HCT116 (cell line): Measurements from ENCODE around the gene TPRG1. TPM values are rescaled to one million over a fixed set of nuclear protein-coding genes. Genes with fewer than 3 reads are reported as not detected.

ENCODE experiments used
- ATAC-seq: fragments of 200-7000 bp; cut with Tn5 transposase; 2 replicates; pipeline ENCODE4 v1.9.1; 2020; ENCODE audit warnings: mild to moderate bottlenecking, moderate library complexity
- BruUV-seq: library from RNA; stranded (reverse); fragments of 400-500 nt; replicated peaks from 2 replicates; lab custom pipeline; 2021; lab: Mats Ljungman, UMichigan
- CTCF ChIA-PET: fragments of 300-600 bp; sonication (Branson Sonifier 250); formaldehyde crosslinking; loops from one replicate; lab custom pipeline; 2021; ENCODE audit warnings: antibody characterized with exemption; lab: Charles Lee
- POLR2A ChIA-PET: fragments of 300-600, 350-600 bp; sonication (Branson Sonifier 250); formaldehyde crosslinking; loops from one replicate; lab custom pipeline; 2021; ENCODE audit warnings: antibody characterized with exemption; lab: Charles Lee
- RAD21 ChIA-PET, 2 experiments: fragments of 300-600 bp; sonication (Branson Sonifier 250); formaldehyde crosslinking; loops; one replicate each; lab custom pipeline; 2023; ENCODE audit warnings: low total read pairs in 2 of 2; ENCODE audit not compliant: uncharacterized antibody in 2 of 2, unreplicated experiment in 2 of 2, low non-redundant PET in 1 of 2; lab: Charles Lee
- DNase-seq: peaks from one replicate; pipeline ENCODE4 v3.0.0-alpha.2; 2010; ENCODE audit warnings: low read depth, low spot score
- H2AFZ ChIP-seq: fragments of 200-600 bp; shearing (Covaris generic), sonication (generic); 2 replicates; pipeline ENCODE4 v1.6.1; 2017; ENCODE audit warnings: low read depth, mixed run types, mixed read lengths, antibody characterized with exemption, low read length; ENCODE audit not compliant: poor library complexity, severe bottlenecking
- H3K27ac ChIP-seq: 2 replicates; pipeline ENCODE4 v1.5.1; 2012; ENCODE audit warnings: low read depth, low read length
- H3K27me3 ChIP-seq: fragments of 200-600 bp; sonication (generic); 2 replicates; pipeline ENCODE4 v1.6.1; 2016; ENCODE audit warnings: mixed run types, low read length, mixed read lengths; ENCODE audit not compliant: insufficient read depth
- H3K36me3 ChIP-seq, 2 experiments: fragments of 200-500 bp in 1 of 2; fragments of 200-600 bp in 1 of 2; sonication (Bioruptor generic) in 1 of 2; sonication (generic) in 1 of 2; 2 replicates each; pipeline versions ENCODE4 v1.5.1 to v1.6.1; 2014 to 2016; ENCODE audit warnings: low read length in 2 of 2, inconsistent platforms in 1 of 2, mixed read lengths in 1 of 2, mixed run types in 1 of 2; ENCODE audit not compliant: insufficient read depth in 2 of 2, control insufficient read depth in 1 of 2
- H3K4me1 ChIP-seq, 2 experiments: fragments of 200-600 bp in 1 of 2; sonication (generic) in 1 of 2; 2 replicates each; pipeline versions ENCODE4 v1.5.1 to v1.6.1; 2012 to 2017; ENCODE audit warnings: low read length in 2 of 2, inconsistent platforms in 1 of 2, mild to moderate bottlenecking in 1 of 2, mixed read lengths in 1 of 2, mixed run types in 1 of 2, moderate library complexity in 1 of 2; ENCODE audit not compliant: insufficient read depth in 2 of 2, control insufficient read depth in 1 of 2
- H3K4me2 ChIP-seq: fragments of 200-600 bp; sonication (generic); 2 replicates; pipeline ENCODE4 v1.6.1; 2017; ENCODE audit warnings: mixed run types, low read length, mixed read lengths
- H3K4me3 ChIP-seq, 2 experiments: fragments of 200-600 bp in 1 of 2; sonication (generic) in 1 of 2; replicated peaks in 1 of 2; 2 replicates each; pipeline ENCODE4 v1.5.1; 2011 to 2016; ENCODE audit warnings: low read length in 2 of 2, control low read depth in 1 of 2, low read depth in 1 of 2, mild to moderate bottlenecking in 1 of 2, mixed read lengths in 1 of 2, mixed run types in 1 of 2
- H3K79me2 ChIP-seq: fragments of 200-600 bp; sonication (generic); 2 replicates; pipeline ENCODE4 v1.6.1; 2017; ENCODE audit warnings: mild to moderate bottlenecking, mixed run types, low read length, moderate library complexity, mixed read lengths; ENCODE audit not compliant: insufficient read depth
- H3K9ac ChIP-seq: fragments of 200-600 bp; sonication (generic); 2 replicates; pipeline ENCODE4 v1.6.1; 2016; ENCODE audit warnings: low read length, mixed read lengths
- H3K9me2 ChIP-seq: fragments of 200-600 bp; sonication (generic), shearing (Covaris generic); 2 replicates; pipeline ENCODE4 v1.6.1; 2017; ENCODE audit warnings: mixed run types, mild to moderate bottlenecking, moderate library complexity; ENCODE audit not compliant: insufficient read depth
- H3K9me3 ChIP-seq, 2 experiments: fragments of 200-500 bp in 1 of 2; fragments of 200-600 bp in 1 of 2; sonication (Bioruptor generic) in 1 of 2; sonication (generic) in 1 of 2; 2 replicates each; pipeline ENCODE4 v1.6.1; 2014 to 2017; ENCODE audit warnings: low read length in 2 of 2, mixed read lengths in 2 of 2, inconsistent platforms in 1 of 2, low read depth in 1 of 2, mild to moderate bottlenecking in 1 of 2, mixed run types in 1 of 2, moderate library complexity in 1 of 2; ENCODE audit not compliant: control insufficient read depth in 1 of 2, insufficient read depth in 1 of 2
- H4K20me1 ChIP-seq: fragments of 200-600 bp; sonication (generic), shearing (Covaris generic); 2 replicates; pipeline ENCODE4 v1.6.1; 2017; ENCODE audit warnings: mixed run types, mild to moderate bottlenecking, moderate library complexity; ENCODE audit not compliant: insufficient read depth
- CEBPB ChIP-seq: IDR thresholded peaks from 2 replicates; pipeline ENCODE4 v1.6.1; 2012; ENCODE audit warnings: low read depth
- CTCF ChIP-seq, 3 experiments: fragments of 200-600 bp in 1 of 3; sonication (generic) in 1 of 3; IDR thresholded peaks in 2 of 3; conservative IDR thresholded peaks in 1 of 3; 2 replicates each; pipeline ENCODE4 v1.5.1; 2012 to 2017; ENCODE audit warnings: low read depth in 2 of 3, low read length in 2 of 3, antibody characterized with exemption in 1 of 3, borderline replicate concordance in 1 of 3, control low read depth in 1 of 3, mild to moderate bottlenecking in 1 of 3, mixed read lengths in 1 of 3, mixed run types in 1 of 3, moderate library complexity in 1 of 3; ENCODE audit not compliant: insufficient read depth in 1 of 3
- ELF1 ChIP-seq: IDR thresholded peaks from 2 replicates; pipeline ENCODE4 v1.6.1; 2012; ENCODE audit warnings: low read depth, borderline replicate concordance
- EZH2 ChIP-seq: fragments of 200-600 bp; sonication (generic); IDR thresholded peaks from 2 replicates; pipeline ENCODE4 v1.6.1; 2017; ENCODE audit warnings: antibody characterized with exemption, mixed run types
- JUND ChIP-seq: IDR thresholded peaks from 2 replicates; pipeline ENCODE4 v1.6.1; 2012
- POLR2A ChIP-seq: IDR thresholded peaks from 2 replicates; pipeline ENCODE4 v1.7.0; 2011; ENCODE audit warnings: borderline replicate concordance; ENCODE audit not compliant: insufficient read depth, insufficient read length; ENCODE audit errors: extremely low read depth
- POLR2AphosphoS5 ChIP-seq: IDR thresholded peaks from 2 replicates; pipeline ENCODE4 v1.6.1; 2011; ENCODE audit warnings: mild to moderate bottlenecking, low read depth, low read length, moderate library complexity
- SIN3A ChIP-seq: IDR thresholded peaks from 2 replicates; pipeline ENCODE4 v1.6.1; 2012; ENCODE audit warnings: low read depth
- SRF ChIP-seq: IDR thresholded peaks from 2 replicates; pipeline ENCODE4 v1.6.1; 2012; ENCODE audit warnings: low read depth
- TCF7L2 ChIP-seq: IDR thresholded peaks from 2 replicates; pipeline ENCODE4 v1.7.0; 2011; ENCODE audit warnings: borderline replicate concordance, inconsistent platforms; ENCODE audit not compliant: insufficient read depth, insufficient read length; ENCODE audit errors: extremely low read depth
- YY1 ChIP-seq: IDR thresholded peaks from 2 replicates; pipeline ENCODE4 v1.6.1; 2011; ENCODE audit warnings: low read length, low read depth, moderate library complexity, mild to moderate bottlenecking; ENCODE audit not compliant: insufficient replicate concordance; ENCODE audit errors: extremely low read depth
- ZFX ChIP-seq: fragments of 450-650 bp; IDR thresholded peaks from 2 replicates; pipeline ENCODE4 v1.6.1; 2017
- intact Hi-C: fragments of 100-400 bp; cut with micrococcal nuclease; formaldehyde crosslinking; loops from 2 replicates; pipeline ENCODE4 v1.10.0; 2022
- total RNA-seq: library from RNA; stranded (reverse); gene quantifications from one replicate; pipeline ENCODE4 v1.2.1, GENCODE V29; 2021; ENCODE audit not compliant: unreplicated experiment
- TF ChIP-seq, protein P1 (sequence below): IDR thresholded peaks from 2 replicates; pipeline ENCODE4 v1.6.1; 2011; ENCODE audit warnings: mild to moderate bottlenecking, low read length, moderate library complexity; ENCODE audit not compliant: insufficient replicate concordance; ENCODE audit errors: extremely low read depth
- TF ChIP-seq, protein P2 (sequence below): IDR thresholded peaks from 2 replicates; pipeline ENCODE4 v1.6.1; 2012

The TPRG1 gene
- total RNA-seq, 1 experiment from 2014 or later = 2.8 TPM

GRCh38 chr3:189172668-189173419, 1.1 kb downstream of the TPRG1 start:
- no peak overlapping the region for H3K9ac ChIP-seq
- H3K79me2 ChIP-seq = no peaks in the 10 kb centered on the region
- H3K4me1 ChIP-seq = no peaks in the 10 kb centered on the region
- ATAC-seq (no peak), DNase-seq (no peak)
- TF ChIP-seq SIN3A = no peak
- TF ChIP-seq, protein P1, sequence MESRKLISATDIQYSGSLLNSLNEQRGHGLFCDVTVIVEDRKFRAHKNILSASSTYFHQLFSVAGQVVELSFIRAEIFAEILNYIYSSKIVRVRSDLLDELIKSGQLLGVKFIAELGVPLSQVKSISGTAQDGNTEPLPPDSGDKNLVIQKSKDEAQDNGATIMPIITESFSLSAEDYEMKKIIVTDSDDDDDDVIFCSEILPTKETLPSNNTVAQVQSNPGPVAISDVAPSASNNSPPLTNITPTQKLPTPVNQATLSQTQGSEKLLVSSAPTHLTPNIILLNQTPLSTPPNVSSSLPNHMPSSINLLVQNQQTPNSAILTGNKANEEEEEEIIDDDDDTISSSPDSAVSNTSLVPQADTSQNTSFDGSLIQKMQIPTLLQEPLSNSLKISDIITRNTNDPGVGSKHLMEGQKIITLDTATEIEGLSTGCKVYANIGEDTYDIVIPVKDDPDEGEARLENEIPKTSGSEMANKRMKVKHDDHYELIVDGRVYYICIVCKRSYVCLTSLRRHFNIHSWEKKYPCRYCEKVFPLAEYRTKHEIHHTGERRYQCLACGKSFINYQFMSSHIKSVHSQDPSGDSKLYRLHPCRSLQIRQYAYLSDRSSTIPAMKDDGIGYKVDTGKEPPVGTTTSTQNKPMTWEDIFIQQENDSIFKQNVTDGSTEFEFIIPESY = no peak
- no peak for TF ChIP-seq JUND
- TF ChIP-seq CTCF (IDR thresholded peaks at IDR 0.05 in 2 of 3, conservative IDR thresholded peaks at IDR 0.05 in 1 of 3; ENCODE audit: borderline replicate concordance in 1 of 3, insufficient read depth in 1 of 3, low read depth in 2 of 3, low read length in 2 of 3) = no peak
- TF ChIP-seq, protein P2, sequence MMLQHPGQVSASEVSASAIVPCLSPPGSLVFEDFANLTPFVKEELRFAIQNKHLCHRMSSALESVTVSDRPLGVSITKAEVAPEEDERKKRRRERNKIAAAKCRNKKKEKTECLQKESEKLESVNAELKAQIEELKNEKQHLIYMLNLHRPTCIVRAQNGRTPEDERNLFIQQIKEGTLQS = no peak
- no peak for TF ChIP-seq YY1
- TF ChIP-seq TCF7L2 = no peak
- TF ChIP-seq POLR2A = no peak
- no peak for TF ChIP-seq CEBPB
- no peak for TF ChIP-seq EZH2
- no peak for TF ChIP-seq ELF1
- no peak for TF ChIP-seq POLR2AphosphoS5
- no peak for TF ChIP-seq SRF
- no peak for TF ChIP-seq ZFX
- POLR2A ChIA-PET = no interaction called here
- RAD21 ChIA-PET = no interaction called here
- H3K27ac ChIP-seq = no peak overlapping the region
- H3K36me3 ChIP-seq = no peaks in the 10 kb centered on the region
- H3K4me3 ChIP-seq = no peak overlapping the region
- H4K20me1 ChIP-seq = no peaks in the 10 kb centered on the region
- intact Hi-C loops = no loop called here
- no peaks in the 10 kb centered on the region for H3K9me2 ChIP-seq
- CTCF ChIA-PET = no interaction called here
- no TSS peak for BruUV-seq
- H3K4me2 ChIP-seq = no peak overlapping the region
- no peaks in the 10 kb centered on the region for H3K27me3 ChIP-seq
- H2AFZ ChIP-seq = no peak overlapping the region
- no peaks in the 10 kb centered on the region for H3K9me3 ChIP-seq
